Gastroesophageal sphincter (tissue), 4 donors: ENCODE measurements around the gene NR1I2. TPM values are rescaled to one million over a fixed set of nuclear protein-coding genes. Genes with fewer than 3 reads are reported as not detected.
A peak's percentile ranks its signal among the peaks of the same experiment; 100 is the strongest.

Experiments used
- ATAC-seq: fragments of 150-250 bp; one replicate; pipeline ENCODE4 v1.9.1; 2016; ENCODE audit warnings: mild to moderate bottlenecking, moderate library complexity
- H3K27ac ChIP-seq, 4 donors: fragments of 200-600 bp; sonication (generic) in 3 of 4; 1 replicate in 3 of 4; 2 replicates in 1 of 4; pipeline ENCODE4 v1.5.1; 2016 to 2019
- H3K27me3 ChIP-seq: fragments of 200-600 bp; sonication (generic); one replicate; pipeline ENCODE4 v1.5.1; 2019
- H3K36me3 ChIP-seq, 2 donors: fragments of 200-600 bp; sonication (generic); one replicate each; pipeline ENCODE4 v1.5.1; 2019; ENCODE audit warnings: control low read depth in 1 of 2
- H3K4me1 ChIP-seq, 3 donors: fragments of 200-600 bp; sonication (generic); 1 replicate in 2 of 3; 2 replicates in 1 of 3; pipeline ENCODE4 v1.5.1; 2016 to 2019; ENCODE audit warnings: control low read depth in 2 of 3
- H3K4me3 ChIP-seq, 2 donors: fragments of 200-600 bp; sonication (generic); one replicate each; pipeline ENCODE4 v1.5.1; 2019; ENCODE audit warnings: mild to moderate bottlenecking in 1 of 2, moderate library complexity in 1 of 2
- H3K9me3 ChIP-seq, 3 donors: fragments of 200-600 bp; sonication (generic); one replicate each; pipeline ENCODE4 v1.5.1; 2017 to 2019; ENCODE audit warnings: control low read depth in 2 of 3
- EP300 ChIP-seq: sonication (generic); formaldehyde crosslinking; IDR thresholded peaks from one replicate; pipeline ENCODE4 v1.6.1; 2017; ENCODE audit warnings: antibody characterized with exemption, mild to moderate bottlenecking
- POLR2A ChIP-seq, 2 donors: fragments of 450-650 bp; IDR thresholded peaks; one replicate each; pipeline ENCODE4 v1.6.1; 2017; ENCODE audit warnings: antibody characterized with exemption in 2 of 2, mild to moderate bottlenecking in 2 of 2, moderate library complexity in 1 of 2
- POLR2AphosphoS5 ChIP-seq: sonication (generic); formaldehyde crosslinking; IDR thresholded peaks from one replicate; pipeline ENCODE4 v1.6.1; 2017; ENCODE audit warnings: antibody characterized with exemption
- WGBS, 2 donors: methylation state at CpG; one replicate each; pipeline ENCODE4 v1.1.5; 2018; ENCODE audit warnings: low coverage in 1 of 2; 5-methylcytosine and 5-hydroxymethylcytosine counted together
- total RNA-seq, 4 donors: library from RNA; depleted of rRNA; stranded (reverse); fragments of >200 nt; gene quantifications; one replicate each; pipeline ENCODE4 v1.1.0, GENCODE V29; 2016
- TF ChIP-seq, protein P1 (sequence below), 4 experiments: fragments of 200-600 bp in 2 of 4; fragments of 450-650 bp in 2 of 4; sonication (generic) in 1 of 4; IDR thresholded peaks; one replicate each; pipeline ENCODE4 v1.5.1; 2017 to 2019; ENCODE audit warnings: antibody characterized with exemption in 4 of 4, mild to moderate bottlenecking in 2 of 4, moderate library complexity in 2 of 4

The NR1I2 gene
- total RNA-seq, 4 donors from 2014 or later = not detected

GRCh38 chr3:119794401-119794800 is 12.5 kb downstream of the NR1I2 start:
- Histone ChIP-seq H3K9me3 (no peaks in the 10 kb centered on the region), H3K27me3 (no peaks in the 10 kb centered on the region), H3K4me1 (no peaks in the 10 kb centered on the region), H3K36me3 (no peaks in the 10 kb centered on the region), H3K27ac (no peak overlapping the region), H3K4me3 (no peak overlapping the region)
- WGBS, 2 donors = 90 to 100% methylated on average over 1 to 2 of the region's 2 CpGs
- ATAC-seq = no peak
- TF ChIP-seq, protein P1, sequence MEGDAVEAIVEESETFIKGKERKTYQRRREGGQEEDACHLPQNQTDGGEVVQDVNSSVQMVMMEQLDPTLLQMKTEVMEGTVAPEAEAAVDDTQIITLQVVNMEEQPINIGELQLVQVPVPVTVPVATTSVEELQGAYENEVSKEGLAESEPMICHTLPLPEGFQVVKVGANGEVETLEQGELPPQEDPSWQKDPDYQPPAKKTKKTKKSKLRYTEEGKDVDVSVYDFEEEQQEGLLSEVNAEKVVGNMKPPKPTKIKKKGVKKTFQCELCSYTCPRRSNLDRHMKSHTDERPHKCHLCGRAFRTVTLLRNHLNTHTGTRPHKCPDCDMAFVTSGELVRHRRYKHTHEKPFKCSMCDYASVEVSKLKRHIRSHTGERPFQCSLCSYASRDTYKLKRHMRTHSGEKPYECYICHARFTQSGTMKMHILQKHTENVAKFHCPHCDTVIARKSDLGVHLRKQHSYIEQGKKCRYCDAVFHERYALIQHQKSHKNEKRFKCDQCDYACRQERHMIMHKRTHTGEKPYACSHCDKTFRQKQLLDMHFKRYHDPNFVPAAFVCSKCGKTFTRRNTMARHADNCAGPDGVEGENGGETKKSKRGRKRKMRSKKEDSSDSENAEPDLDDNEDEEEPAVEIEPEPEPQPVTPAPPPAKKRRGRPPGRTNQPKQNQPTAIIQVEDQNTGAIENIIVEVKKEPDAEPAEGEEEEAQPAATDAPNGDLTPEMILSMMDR (IDR thresholded peaks at IDR 0.05) = no peak
- TF ChIP-seq POLR2AphosphoS5 = no peak
- TF ChIP-seq EP300 = no peak

DNA sequence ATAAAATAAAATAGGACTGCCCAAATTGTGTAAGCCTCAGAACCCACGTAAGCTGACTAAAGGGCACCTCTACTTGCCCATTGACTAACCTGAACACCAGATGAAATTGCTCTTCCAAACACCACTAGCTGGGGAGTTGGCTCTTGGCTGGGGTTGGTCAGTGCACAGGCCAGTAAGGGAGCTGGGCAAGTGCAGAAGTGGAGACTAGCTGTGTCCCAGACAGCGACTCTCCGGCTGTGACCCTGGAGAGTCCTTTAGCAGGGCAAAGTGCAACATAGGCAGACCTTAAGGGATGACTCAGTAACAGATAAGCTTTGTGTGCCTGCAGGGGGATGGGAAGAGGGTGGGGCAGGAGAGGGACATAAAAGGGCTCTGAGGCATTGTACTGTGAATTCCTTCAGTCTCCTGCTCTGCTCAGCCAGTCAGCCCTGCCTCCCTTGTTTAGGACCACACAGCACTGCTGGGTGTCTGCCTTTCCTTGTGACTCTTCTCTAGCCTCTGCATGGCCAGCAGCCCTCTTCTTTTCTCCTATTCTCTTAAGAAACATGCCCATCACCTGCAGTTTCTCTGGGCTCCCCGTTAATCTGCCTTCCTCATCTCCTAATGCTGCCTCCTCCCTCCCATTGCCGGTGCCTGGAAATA is 13.2 kb downstream of the NR1I2 start:
- Histone ChIP-seq H3K27ac (no peak overlapping the region), H3K9me3 (no peaks in the 10 kb centered on the region), H3K36me3 (no peaks in the 10 kb centered on the region), H3K27me3 (no peaks in the 10 kb centered on the region), H3K4me3 (no peak overlapping the region), H3K4me1 (no peaks in the 10 kb centered on the region)
- 28 to 56% methylated on average over 4 to 5 of the region's 5 CpGs for WGBS, 2 donors
- peak; percentile 7 for ATAC-seq
- TF ChIP-seq POLR2AphosphoS5 = no peak
- no peak for TF ChIP-seq POLR2A (IDR thresholded peaks at IDR 0.05)
- no peak for TF ChIP-seq EP300
- TF ChIP-seq, protein P1 (IDR thresholded peaks at IDR 0.05) = no peak

- H3K4me1 ChIP-seq = no peaks in the 10 kb centered on the region
- H3K36me3 ChIP-seq = no peaks in the 10 kb centered on the region
- ATAC-seq = no peak
- no peak overlapping the region for H3K27ac ChIP-seq
- H3K9me3 ChIP-seq = no peaks in the 10 kb centered on the region
- no peak for TF ChIP-seq POLR2AphosphoS5
- WGBS, 2 donors = 63 to 73% methylated on average over 1 to 3 of the region's 3 CpGs
- no peak overlapping the region for H3K4me3 ChIP-seq
- no peaks in the 10 kb centered on the region for H3K27me3 ChIP-seq
Observed at GRCh38 chr3:119795849-119796248, 13.9 kb downstream of the NR1I2 start.

DNA sequence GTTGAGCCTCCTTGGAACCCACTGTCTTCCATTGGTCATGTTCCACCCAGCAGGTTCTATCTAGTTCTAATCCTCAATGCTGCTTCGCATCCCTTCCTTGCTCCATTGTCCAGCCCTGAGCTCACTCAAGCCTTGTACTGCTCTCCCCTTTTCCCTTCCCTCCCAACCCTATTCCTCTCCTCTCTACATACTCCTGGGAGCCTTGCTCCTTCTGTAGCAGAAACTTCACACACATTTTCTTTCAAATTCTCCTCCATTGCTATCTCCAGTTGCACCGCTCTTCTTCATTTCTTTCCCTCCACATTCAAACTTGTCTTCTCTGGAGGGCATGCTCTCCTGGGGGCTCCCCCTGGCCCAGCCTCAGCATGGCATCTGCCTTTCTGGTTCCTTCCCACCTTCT is 14.5 kb downstream of the NR1I2 start:
- Histone ChIP-seq H3K36me3 (no peaks in the 10 kb centered on the region), H3K4me3 (no peak overlapping the region), H3K27ac (no peak overlapping the region), H3K9me3 (no peaks in the 10 kb centered on the region), H3K4me1 (no peaks in the 10 kb centered on the region), H3K27me3 (no peaks in the 10 kb centered on the region)
- no peak for ATAC-seq
- 100% methylated on average over 1 to 2 of the region's 2 CpGs for WGBS, 2 donors
- TF ChIP-seq, protein P1 (IDR thresholded peaks at IDR 0.05) = no peak
- TF ChIP-seq POLR2AphosphoS5 = no peak
- no peak for TF ChIP-seq POLR2A (IDR thresholded peaks at IDR 0.05)
- no peak for TF ChIP-seq EP300

DNA sequence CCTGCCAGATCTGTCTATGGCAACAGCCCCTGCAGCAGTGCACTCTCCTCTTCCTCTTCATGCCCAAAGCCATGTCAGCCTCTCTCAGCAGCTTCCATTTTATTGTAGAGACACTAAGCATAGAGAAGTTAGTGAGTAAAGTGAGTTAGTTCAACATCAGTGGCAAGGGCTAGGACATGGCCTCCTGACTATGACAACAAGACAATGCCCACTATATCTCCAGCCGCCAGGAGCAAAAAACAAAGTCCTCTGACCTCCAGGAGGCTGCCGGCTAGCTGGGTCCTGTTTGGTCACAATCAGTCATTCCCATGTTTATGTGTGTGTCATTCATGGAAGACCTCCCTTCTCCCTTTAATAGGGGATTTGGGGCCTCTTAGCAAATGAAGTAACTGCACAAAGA is 14.9 kb downstream of the NR1I2 start:
- no peaks in the 10 kb centered on the region for H3K36me3 ChIP-seq
- no peaks in the 10 kb centered on the region for H3K27me3 ChIP-seq
- no peak overlapping the region for H3K27ac ChIP-seq
- no peaks in the 10 kb centered on the region for H3K9me3 ChIP-seq
- no peaks in the 10 kb centered on the region for H3K4me1 ChIP-seq
- no peak overlapping the region for H3K4me3 ChIP-seq
- no CpG with 5 or more reads among the region's 2 CpGs for WGBS, 2 donors
- ATAC-seq = no peak
- TF ChIP-seq POLR2AphosphoS5 (no peak), EP300 (no peak), POLR2A (IDR thresholded peaks at IDR 0.05) (no peak)
- TF ChIP-seq, protein P1 (IDR thresholded peaks at IDR 0.05) = no peak
